GM21360 (cell line): Measurements from ENCODE around the gene GIMAP2.

Source experiments
- ATAC-seq: cut with Tn5 transposase; IDR thresholded peaks from one replicate; pipeline ENCODE4 v1.9.1; 2021; ENCODE audit warnings: mild to moderate bottlenecking, moderate library complexity; ENCODE audit not compliant: unreplicated experiment

Gene GIMAP2

GRCh38 chr7:150732786-150733481 lies 47.4 kb downstream of the GIMAP2 start:
- ATAC-seq: no peak

GRCh38 chr7:150733482-150734095 lies 48.1 kb downstream of the GIMAP2 start:
- no peak for ATAC-seq

GRCh38 chr7:150734254-150734653 lies 48.7 kb downstream of the GIMAP2 start:
- no peak for ATAC-seq

- no peak for ATAC-seq
These were observed 50.3 kb downstream of the GIMAP2 start for GRCh38 chr7:150735596-150736358.

GRCh38 chr7:150736864-150737263 lies 51.4 kb downstream of the GIMAP2 start:
- ATAC-seq: peak; percentile 24

- peak; percentile 39 for ATAC-seq
These were observed 52.0 kb downstream of the GIMAP2 start, which contains the start of gene GIMAP5 for GRCh38 chr7:150737265-150738055. GIMAP5 (plus strand) TSS chr7:150737418; CDS start chr7:150740885, 3,467 bp downstream.

GRCh38 chr7:150738092-150738491 lies 52.6 kb downstream of the GIMAP2 start:
- no peak for ATAC-seq

- no peak for ATAC-seq
These were observed 53.1 kb downstream of the GIMAP2 start for GRCh38 chr7:150738591-150739001.

GRCh38 chr7:150739033-150739432 lies 53.5 kb downstream of the GIMAP2 start:
- ATAC-seq: no peak

GRCh38 chr7:150740053-150740452 lies 54.5 kb downstream of the GIMAP2 start:
- no peak for ATAC-seq

- no peak for ATAC-seq
These were observed 56.9 kb downstream of the GIMAP2 start for GRCh38 chr7:150742286-150742968.
